ENCODE measurements around the gene COBLL1. TPM values are rescaled to one million over a fixed set of nuclear protein-coding genes. Genes with fewer than 3 reads are reported as not detected.

COBLL1 gene
- total RNA-seq, 2 donors from 2014 or later: 20.7 to 23.9 TPM

- intact Hi-C loops (cut with DNase I): no loop called here
- Histone ChIP-seq H3K4me3 (no peak overlapping the region), H3K9ac (ENCODE audit: low read depth in 2 of 2, low read length in 2 of 2) (no peak overlapping the region), H3K36me3 (no peaks in the 10 kb centered on the region), H3K27me3 (no peaks in the 10 kb centered on the region), H3K27ac (no peak overlapping the region), H3K9me3 (no peaks in the 10 kb centered on the region), H3K4me1 (no peaks in the 10 kb centered on the region)
- TF ChIP-seq CTCF (IDR thresholded peaks at IDR 0.05): no peak
- DNase-seq: no peak
Observed at GRCh38 chr2:164811819-164812218, 29.8 kb downstream of the COBLL1 start.

- intact Hi-C loops (cut with DNase I): no loop called here
- no peak for DNase-seq
- no peaks in the 10 kb centered on the region for H3K9me3 ChIP-seq
- H3K27ac ChIP-seq: no peak overlapping the region
- no peaks in the 10 kb centered on the region for H3K4me1 ChIP-seq
- no peak overlapping the region for H3K9ac ChIP-seq (ENCODE audit: low read depth in 2 of 2, low read length in 2 of 2)
- no peaks in the 10 kb centered on the region for H3K36me3 ChIP-seq
- H3K27me3 ChIP-seq: no peaks in the 10 kb centered on the region
- no peak overlapping the region for H3K4me3 ChIP-seq
- TF ChIP-seq CTCF (IDR thresholded peaks at IDR 0.05): no peak
Observed at GRCh38 chr2:164810843-164811242, 30.8 kb downstream of the COBLL1 start.

GRCh38 chr2:164808776-164809175 is 32.8 kb downstream of the COBLL1 start:
- no peak overlapping the region for H3K9ac ChIP-seq (ENCODE audit: low read depth in 2 of 2, low read length in 2 of 2)
- no peak for TF ChIP-seq CTCF (IDR thresholded peaks at IDR 0.05)
- H3K4me3 ChIP-seq: no peak overlapping the region
- no peaks in the 10 kb centered on the region for H3K27me3 ChIP-seq
- intact Hi-C loops (cut with DNase I): no loop called here
- H3K9me3 ChIP-seq: no peaks in the 10 kb centered on the region
- H3K27ac ChIP-seq: no peak overlapping the region
- no peaks in the 10 kb centered on the region for H3K4me1 ChIP-seq
- no peaks in the 10 kb centered on the region for H3K36me3 ChIP-seq
- no peak for DNase-seq

GRCh38 chr2:164803776-164804466 is 37.7 kb downstream of the COBLL1 start:
- no peak for DNase-seq
- no peaks in the 10 kb centered on the region for H3K27me3 ChIP-seq
- intact Hi-C loops (cut with DNase I): no loop called here
- H3K9me3 ChIP-seq: no peaks in the 10 kb centered on the region
- no peaks in the 10 kb centered on the region for H3K4me1 ChIP-seq
- no peak overlapping the region for H3K4me3 ChIP-seq
- no peak overlapping the region for H3K27ac ChIP-seq
- no peak for TF ChIP-seq CTCF (IDR thresholded peaks at IDR 0.05)
- no peak overlapping the region for H3K9ac ChIP-seq (ENCODE audit: low read depth in 2 of 2, low read length in 2 of 2)
- H3K36me3 ChIP-seq: no peaks in the 10 kb centered on the region

GRCh38 chr2:164802095-164802707 is 39.4 kb downstream of the COBLL1 start:
- Histone ChIP-seq H3K27me3 (no peaks in the 10 kb centered on the region), H3K36me3 (no peaks in the 10 kb centered on the region), H3K4me3 (no peak overlapping the region), H3K9ac (ENCODE audit: low read depth in 2 of 2, low read length in 2 of 2) (no peak overlapping the region), H3K4me1 (no peaks in the 10 kb centered on the region), H3K27ac (no peak overlapping the region), H3K9me3 (no peaks in the 10 kb centered on the region)
- intact Hi-C loops (cut with DNase I): no loop called here
- DNase-seq: no peak
- no peak for TF ChIP-seq CTCF (IDR thresholded peaks at IDR 0.05)

Data from colonic mucosa (tissue), 4 donors.